Right lobe of liver (tissue), 6 donors: Measurements from ENCODE around the gene NOS3. TPM values are rescaled to one million over a fixed set of nuclear protein-coding genes. Genes with fewer than 3 reads are reported as not detected.

Experiments used
- ATAC-seq, 4 donors: fragments of 200-7000 bp; cut with Tn5 transposase; one replicate each; pipeline ENCODE4 v1.9.1; 2020; ENCODE audit warnings: mild to moderate bottlenecking in 4 of 4, moderate library complexity in 4 of 4
- DNase-seq, 3 donors: peaks; one replicate each; pipeline ENCODE4 v3.0.0-alpha.2; 2020
- H3K27ac ChIP-seq, 3 donors: fragments of 200-600 bp; one replicate each; pipeline ENCODE4 v1.8.0; 2022
- H3K27me3 ChIP-seq, 2 donors: fragments of 200-600 bp; one replicate each; pipeline ENCODE4 v1.8.0; 2022
- H3K36me3 ChIP-seq, 4 donors: fragments of 200-600 bp; sonication (generic) in 1 of 4; one replicate each; pipeline versions ENCODE4 v1.5.1 to v1.8.0; 2017 to 2022; ENCODE audit warnings: control low read depth in 1 of 4
- H3K4me1 ChIP-seq, 4 donors: fragments of 200-600 bp; sonication (generic) in 1 of 4; one replicate each; pipeline versions ENCODE4 v1.5.1 to v1.8.0; 2017 to 2022; ENCODE audit warnings: control low read depth in 1 of 4
- H3K4me3 ChIP-seq, 3 donors: fragments of 200-600 bp; one replicate each; pipeline ENCODE4 v1.8.0; 2022
- H3K9me3 ChIP-seq, 4 donors: fragments of 200-600 bp; sonication (generic) in 1 of 4; one replicate each; pipeline versions ENCODE4 v1.5.1 to v1.8.0; 2017 to 2022; ENCODE audit warnings: control low read depth in 1 of 4
- CTCF ChIP-seq, 4 donors: fragments of 200-600 bp in 3 of 4; fragments of 450-650 bp in 1 of 4; IDR thresholded peaks; one replicate each; pipeline versions ENCODE4 v1.5.1 to v1.8.0; 2016 to 2022; ENCODE audit warnings: antibody characterized with exemption in 4 of 4, mild to moderate bottlenecking in 2 of 4
- POLR2A ChIP-seq: fragments of 450-650 bp; IDR thresholded peaks from one replicate; pipeline ENCODE4 v1.6.1; 2017; ENCODE audit warnings: antibody characterized with exemption, mild to moderate bottlenecking
- WGBS: methylation state at CpG from one replicate; pipeline ENCODE4 v1.1.6; 2018; ENCODE audit warnings: low coverage, low lambda C conversion rate; ENCODE audit not compliant: insufficient coverage; ENCODE audit errors: missing lambda C conversion rate; 5-methylcytosine and 5-hydroxymethylcytosine counted together
- intact Hi-C, 2 donors: fragments of 100-400 bp; cut with DNase I; formaldehyde crosslinking; loops; one replicate each; pipeline versions ENCODE4 v1.11.2 to v1.14.1; 2022
- total RNA-seq, 6 experiments: library from RNA; depleted of rRNA in 2 of 6; stranded (reverse); fragments of >200 nt in 2 of 6; fragmentation: NEBNext Ultra II Directional in 3 of 6; extraction: Animal tissue kit (Norgen Biotek cat#: 25700) in 3 of 6; gene quantifications; one replicate each; pipeline versions ENCODE4 v1.1.0 to v1.2.4, GENCODE V29; 2016 to 2023
- donor health status: DM: no; HTN: yes; CAD: no.
- donor health status: DM: no; HTN: no; CAD: no.
- donor health status: DM: no; HTN: no; CAD: no.
- donor health status: DM: no; HTN: yes; CAD: no.
- donor health status: DM: no; HTN: yes; CAD: no.

NOS3 gene
- total RNA-seq, 6 experiments from 2014 or later = 2.4 to 9.2 (median 5.0) TPM

- intact Hi-C loops = loop anchor here in 1 of 2 donors (5.0 kb wide), 1 partner anchor 78 kb away; no protein-coding TSS in a partner anchor
- Histone ChIP-seq H3K9me3 (no peaks in the 10 kb centered on the region), H3K27ac (no peak overlapping the region), H3K27me3 (no peaks in the 10 kb centered on the region), H3K36me3 (peaks cover 0 to 7% (median 3%) of the 10 kb centered on the region in 4 donors), H3K4me1 (peaks cover 0 to 2% (median 0%) of the 10 kb centered on the region in 4 donors), H3K4me3 (no peak overlapping the region)
- DNase-seq = no peak
- no peak for ATAC-seq
- WGBS = 100% methylated on average over 1 of the region's 5 CpGs
- no peak for TF ChIP-seq CTCF (IDR thresholded peaks at IDR 0.05)
- TF ChIP-seq POLR2A = no peak
Observed at GRCh38 chr7:151033864-151034249, 43.0 kb downstream of the NOS3 start.

GRCh38 chr7:151034312-151035025 is 43.7 kb downstream of the NOS3 start:
- Histone ChIP-seq H3K4me1 (peaks cover 0 to 5% (median 0%) of the 10 kb centered on the region in 4 donors), H3K4me3 (no peak overlapping the region), H3K27ac (no peak overlapping the region), H3K27me3 (no peaks in the 10 kb centered on the region), H3K9me3 (no peaks in the 10 kb centered on the region), H3K36me3 (peaks cover 0 to 7% (median 3%) of the 10 kb centered on the region in 4 donors)
- 100% methylated on average over 1 of the region's 21 CpGs for WGBS
- ATAC-seq (no peak), DNase-seq (no peak)
- no peak for TF ChIP-seq POLR2A
- no peak for TF ChIP-seq CTCF (IDR thresholded peaks at IDR 0.05)
- intact Hi-C loops = loop anchor here in 1 of 2 donors (5.0 kb wide), 1 partner anchor 78 kb away; no protein-coding TSS in a partner anchor

- peaks cover 0 to 7% (median 3%) of the 10 kb centered on the region in 4 donors for H3K36me3 ChIP-seq
Observed at GRCh38 chr7:151035026-151035717, 44.4 kb downstream of the NOS3 start.

GRCh38 chr7:151035902-151036301 is 45.1 kb downstream of the NOS3 start:
- no peak overlapping the region for H3K4me3 ChIP-seq
- ATAC-seq (no peak), DNase-seq (no peak)
- peaks cover 0 to 7% (median 3%) of the 10 kb centered on the region in 4 donors for H3K36me3 ChIP-seq
- no peaks in the 10 kb centered on the region for H3K27me3 ChIP-seq
- no peak for TF ChIP-seq CTCF (IDR thresholded peaks at IDR 0.05)
- no peak for TF ChIP-seq POLR2A
- 60% methylated on average over 1 of the region's 17 CpGs for WGBS
- no peaks in the 10 kb centered on the region for H3K9me3 ChIP-seq
- H3K4me1 ChIP-seq = peaks cover 0 to 5% (median 0%) of the 10 kb centered on the region in 4 donors
- H3K27ac ChIP-seq = no peak overlapping the region
- intact Hi-C loops = no loop called here

More at GRCh38 chr7:151035026-151035717, 44.4 kb downstream of the NOS3 start:
- Histone ChIP-seq H3K27ac (no peak overlapping the region), H3K4me3 (no peak overlapping the region), H3K9me3 (no peaks in the 10 kb centered on the region), H3K4me1 (peaks cover 0 to 5% (median 0%) of the 10 kb centered on the region in 4 donors), H3K27me3 (no peaks in the 10 kb centered on the region)
- TF ChIP-seq POLR2A (no peak), CTCF (IDR thresholded peaks at IDR 0.05) (no peak)
- WGBS = no CpG with 5 or more reads among the region's 21 CpGs
- intact Hi-C loops = no loop called here
- ATAC-seq (no peak), DNase-seq (no peak)
